Spleen (tissue), 7 donors: Measurements from ENCODE around the gene GABRG3.

Source experiments
- CTCF ChIP-seq, 11 experiments: fragments of 200-600 bp in 7 of 11; fragments of 450-650 bp in 4 of 11; sonication (generic) in 4 of 11; IDR thresholded peaks in 8 of 11; conservative IDR thresholded peaks in 3 of 11; 1 replicate in 7 of 11; 2 replicates in 4 of 11; pipeline versions ENCODE4 v1.4.0 to v1.8.0; 2016 to 2021; ENCODE audit warnings: antibody characterized with exemption in 11 of 11, inconsistent platforms in 4 of 11, mild to moderate bottlenecking in 1 of 11
- POLR2A ChIP-seq, 3 donors: fragments of 450-650 bp; IDR thresholded peaks; one replicate each; pipeline ENCODE4 v1.5.1; 2017; ENCODE audit warnings: antibody characterized with exemption in 3 of 3, mild to moderate bottlenecking in 1 of 3
- POLR2AphosphoS5 ChIP-seq, 3 donors: sonication (generic); formaldehyde crosslinking; IDR thresholded peaks; one replicate each; pipeline ENCODE4 v1.5.1; 2017; ENCODE audit warnings: antibody characterized with exemption in 3 of 3
- donor health status: DM: no; HTN: no; CAD: no; lungs with moderate emphysema.
- donor health status: DM: no; HTN: no; CAD: no.
- donor health status: DM: no; HTN: no; CAD: no.

- TF ChIP-seq POLR2A (IDR thresholded peaks at IDR 0.05) = no peak
- TF ChIP-seq CTCF (IDR thresholded peaks at IDR 0.05 in 8 of 11, conservative IDR thresholded peaks at IDR 0.05 in 3 of 11) = no peak
- TF ChIP-seq POLR2AphosphoS5 (IDR thresholded peaks at IDR 0.05) = no peak
Observed at GRCh38 chr15:27065151-27065550, 94.2 kb downstream of the GABRG3 start.
